22Rv1 (cell line): ENCODE results near the gene JARID2.
"Not testable (repeated sequence)": the region's sequence is repeated elsewhere in the genome, so short reads cannot be mapped to it uniquely, and the experiment has no call there.

ENCODE experiments used
- H3K27ac ChIP-seq: fragments of 450-650 bp; 2 replicates; pipeline ENCODE4 v1.5.1; 2017
- CTCF ChIP-seq: fragments of 450-650 bp; IDR thresholded peaks from 2 replicates; pipeline ENCODE4 v1.5.1; 2017; ENCODE audit warnings: mild to moderate bottlenecking
- ZFX ChIP-seq: fragments of 450-650 bp; IDR thresholded peaks from 2 replicates; pipeline ENCODE4 v1.6.1; 2017; ENCODE audit warnings: antibody characterized with exemption, borderline replicate concordance

The JARID2 gene

DNA sequence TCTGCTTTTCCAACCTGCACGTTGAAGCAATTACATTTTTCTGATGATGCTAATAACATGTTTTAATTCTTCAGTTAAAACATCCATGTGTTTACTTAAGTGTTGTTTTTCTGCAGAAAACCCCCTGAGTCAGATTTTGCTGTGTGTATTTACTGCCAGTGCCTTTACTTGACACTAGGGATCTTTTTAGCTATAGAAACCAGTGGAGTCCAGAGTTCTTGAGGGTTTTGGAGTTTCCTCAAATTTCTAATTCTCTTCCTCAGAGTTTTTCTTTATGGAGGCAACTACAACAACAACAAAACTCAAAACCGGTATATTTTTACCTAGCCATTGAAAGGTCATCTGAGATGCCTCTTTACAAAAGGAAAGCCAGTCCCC is 168.4 kb downstream of the JARID2 start:
- no peak overlapping the region for H3K27ac ChIP-seq
- TF ChIP-seq CTCF (no peak), ZFX (no peak)

DNA sequence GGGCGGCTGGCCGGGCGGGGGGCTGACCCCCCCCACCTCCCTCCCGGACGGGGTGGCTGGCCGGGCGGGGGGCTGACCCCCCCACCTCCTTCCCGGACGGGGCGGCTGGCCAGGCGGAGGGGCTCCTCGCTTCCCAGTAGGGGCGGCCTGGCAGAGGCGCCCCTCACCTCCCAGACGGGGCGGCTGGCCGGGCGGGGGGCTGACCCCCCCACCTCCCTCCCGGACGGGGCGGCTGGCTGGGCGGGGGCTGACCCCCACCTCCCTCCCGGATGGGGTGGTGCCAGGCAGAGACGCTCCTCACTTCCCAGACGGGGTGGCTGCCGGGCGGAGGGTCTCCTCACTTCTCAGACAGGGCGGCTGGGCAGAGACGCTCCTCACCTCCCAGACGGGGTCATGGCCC is 169.8 kb downstream of the JARID2 start:
- not testable (repeated sequence) for H3K27ac ChIP-seq

DNA sequence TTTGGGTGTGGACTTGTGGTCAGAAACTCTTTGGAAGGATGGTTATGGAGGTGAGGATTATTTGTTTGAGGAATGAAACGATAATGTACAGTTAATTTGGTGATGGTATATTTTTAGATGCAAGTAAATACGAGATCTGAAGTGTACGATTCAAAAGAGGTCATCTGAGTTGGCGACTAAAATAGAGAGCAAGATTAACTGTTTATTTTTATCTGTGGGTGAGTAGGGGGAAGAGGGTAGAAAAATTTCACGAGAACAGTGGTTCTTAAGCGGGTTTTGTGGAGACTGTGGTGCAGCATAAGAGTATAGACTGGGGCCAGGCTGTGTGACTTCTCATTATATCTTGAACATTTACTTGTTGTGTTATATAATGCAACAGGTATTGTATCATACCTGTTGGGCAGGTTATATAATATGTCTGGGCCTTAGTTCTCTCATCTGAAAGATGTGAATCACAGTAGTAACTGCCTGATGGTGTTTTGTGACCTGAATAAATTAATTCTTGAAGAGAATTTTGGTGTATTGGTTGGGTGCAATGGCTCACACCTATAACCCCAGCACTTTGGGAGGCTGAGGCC is 171.2 kb downstream of the JARID2 start:
- TF ChIP-seq CTCF (no peak), ZFX (no peak)
- H3K27ac ChIP-seq, result no peak overlapping the region

- TF ChIP-seq CTCF (no peak), ZFX (no peak)
- H3K27ac ChIP-seq, result no peak overlapping the region
These were observed 171.9 kb downstream of the JARID2 start for GRCh38 chr6:15417811-15418210.

- TF ChIP-seq ZFX, result no peak
- TF ChIP-seq CTCF, result no peak
- H3K27ac ChIP-seq, result no peak overlapping the region
These were observed 173.6 kb downstream of the JARID2 start for GRCh38 chr6:15419493-15419892.

DNA sequence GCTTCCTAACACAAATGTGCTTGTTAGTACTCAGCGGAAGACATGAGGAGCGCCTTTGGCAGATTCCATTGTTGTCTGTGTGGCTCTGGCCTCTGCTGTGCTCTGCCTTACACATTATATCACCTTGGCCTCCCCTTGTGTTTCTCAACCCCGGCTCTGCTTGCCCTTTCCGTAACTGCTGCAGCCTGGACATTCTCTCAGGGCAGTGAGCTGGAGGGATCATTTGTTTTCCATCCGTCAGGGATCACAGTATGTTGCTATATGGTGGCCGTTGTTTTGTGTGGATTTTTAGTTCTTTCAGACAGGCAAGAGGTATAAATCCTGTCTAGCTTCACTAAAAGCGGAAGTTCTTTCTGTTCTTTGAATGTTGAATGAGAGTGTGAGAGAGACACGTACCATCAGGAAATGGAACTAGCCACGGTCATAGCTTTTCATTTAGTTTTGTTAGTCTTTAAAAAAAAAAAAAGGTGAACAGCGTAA is 175.1 kb downstream of the JARID2 start:
- H3K27ac ChIP-seq, result no peak overlapping the region
- no peak for TF ChIP-seq ZFX
- no peak for TF ChIP-seq CTCF

GRCh38 chr6:15421945-15422733 is 176.3 kb downstream of the JARID2 start:
- TF ChIP-seq CTCF (no peak), ZFX (no peak)
- H3K27ac ChIP-seq, result no peak overlapping the region
